ENCODE results near the gene GALNTL6. TPM values are rescaled to one million over a fixed set of nuclear protein-coding genes. Genes with fewer than 3 reads are reported as not detected.

Gene GALNTL6
- total and polyA plus RNA-seq, 9 of the 15 experiments (the other 6 are each of a cell fraction or from before 2014, with no cell fraction given), result 0.18 to 0.50 (median 0.29) TPM

DNA sequence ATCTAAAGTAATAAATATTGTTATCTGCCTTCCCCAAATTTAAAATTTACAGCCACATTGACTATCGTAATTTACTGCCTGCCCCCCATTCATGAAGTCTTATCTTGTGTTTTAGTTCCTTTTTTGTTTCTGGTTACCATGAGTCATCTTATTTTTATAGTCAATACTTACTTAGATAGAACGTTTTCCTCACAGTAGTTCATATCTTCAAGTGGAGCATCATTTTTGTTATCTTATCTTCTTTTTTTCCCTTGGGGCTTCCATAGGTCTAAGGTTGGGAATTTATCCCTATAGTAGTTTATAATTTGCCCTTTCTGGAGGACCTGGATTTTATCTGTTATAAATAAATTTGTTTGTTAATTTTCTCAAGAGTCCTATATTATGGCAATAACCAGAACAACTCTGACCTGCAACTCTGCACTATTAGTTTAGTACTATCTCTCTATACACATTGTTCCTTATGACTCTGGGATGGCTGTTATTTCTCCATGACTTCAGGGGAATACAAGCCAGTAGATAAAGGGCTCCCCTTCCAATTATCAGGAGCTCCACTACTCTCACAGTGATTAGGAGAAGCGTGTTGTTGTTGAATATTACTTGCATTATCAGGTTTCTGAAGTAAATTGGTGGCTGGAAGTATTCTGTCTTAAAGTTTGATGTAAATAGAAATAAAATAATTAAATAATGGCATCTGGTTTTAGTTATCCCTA, 330.6 kb downstream of the GALNTL6 start:
- H3K9me1 ChIP-seq (ENCODE audit: control insufficient read depth, insufficient read depth, low read length), result no peaks in the 10 kb centered on the region
- no peaks in the 10 kb centered on the region for H3K9me3 ChIP-seq (replicated peaks; ENCODE audit: control insufficient read depth, insufficient read depth, low read depth, low read length)
- no peak overlapping the region for H3K4me3 ChIP-seq
- WGBS (ENCODE audit: insufficient coverage, low coverage, missing lambda C conversion rate), result 0% methylated on average over 3 of the region's 3 CpGs
- ATAC-seq, result peak; percentile 70
- H3K27ac ChIP-seq (ENCODE audit: extremely low read depth, low read depth, low read length), result peak overlapping the region; percentile 76; the same call in 2 of the 3 replicates
- POLR2A ChIA-PET, result interaction anchor here (1.0 to 3.1 kb wide), 2 partner anchors 9 to 12 kb away, joined by 4 to 16 read pairs; no protein-coding TSS in a partner anchor
- FAIRE-seq, result peak; percentile 57
- peaks cover 47% of the 10 kb centered on the region for H3K79me2 ChIP-seq (ENCODE audit: control insufficient read depth, insufficient read depth, low read length)
- peaks cover 0 to 3% of the 10 kb centered on the region in 2 experiments; a peak in 2 of 5 replicates for H3K4me1 ChIP-seq (replicated peaks in 1 of 2; ENCODE audit: control insufficient read depth in 2 of 2, insufficient read depth in 2 of 2, low read length in 2 of 2)
- H4K20me1 ChIP-seq (replicated peaks; ENCODE audit: control insufficient read depth, insufficient read depth, low read length), result no peaks in the 10 kb centered on the region
- CTCF ChIA-PET (ENCODE audit: low intra/inter-chr PET ratio), result interaction anchor here (0.8 kb wide), 1 partner anchor 106 kb away, joined by 3 read pairs; no protein-coding TSS in a partner anchor
- H3K36me3 ChIP-seq (ENCODE audit: control insufficient read depth, insufficient read depth, low read length), result no peaks in the 10 kb centered on the region; the same call in 2 of the 3 replicates
- intact Hi-C loops (cut with micrococcal nuclease), result loop anchor here (5.0 kb wide), 2 partner anchors 46 to 91 kb away; no protein-coding TSS in a partner anchor
- no peak overlapping the region for H3K9ac ChIP-seq (ENCODE audit: insufficient read depth in 1 of 2, low read depth in 2 of 2, low read length in 2 of 2)
- no TSS peak for BruUV-seq (replicated peaks)
- H3K27me3 ChIP-seq (ENCODE audit: control insufficient read depth in 2 of 2, insufficient read depth in 2 of 2, low read length in 2 of 2), result no peaks in the 10 kb centered on the region
- peak overlapping the region; percentile 23; the same call in 1 of the 2 replicates for H3K4me2 ChIP-seq (ENCODE audit: insufficient read depth, low read length)
- no peak overlapping the region for H2AFZ ChIP-seq (ENCODE audit: low read depth, low read length)
- peak; percentile 13 to 60 (median 26) for DNase-seq (ENCODE audit: extremely low read depth in 1 of 4, low spot score in 3 of 4)
- in situ Hi-C loops (cut with MboI), result no loop called here
- TF ChIP-seq ZNF24 (IDR thresholded peaks at IDR 0.05) (0 out of 2 replicates have a peak, but pooled peaks have one; percentile 23), BCOR (IDR thresholded peaks at IDR 0.05) (no peak), EWSR1 (IDR thresholded peaks at IDR 0.05; ENCODE audit: borderline replicate concordance, low read depth, partially characterized antibody) (no peak), COPS2 (conservative IDR thresholded peaks at IDR 0.05) (no peak), CAMTA2 (CRISPR knock-in tag; conservative IDR thresholded peaks at IDR 0.05) (no peak), HDAC3 (IDR thresholded peaks at IDR 0.05; ENCODE audit: borderline replicate concordance, partially characterized antibody) (peak; percentile 40), SUPT5H (IDR thresholded peaks at IDR 0.05) (no peak), GTF2F1 (IDR thresholded peaks at IDR 0.05; ENCODE audit: low read depth, low read length) (no peak), DIDO1 (tag; IDR thresholded peaks at IDR 0.05; ENCODE audit: low read depth) (no peak)
- TF ChIP-seq, protein P1, sequence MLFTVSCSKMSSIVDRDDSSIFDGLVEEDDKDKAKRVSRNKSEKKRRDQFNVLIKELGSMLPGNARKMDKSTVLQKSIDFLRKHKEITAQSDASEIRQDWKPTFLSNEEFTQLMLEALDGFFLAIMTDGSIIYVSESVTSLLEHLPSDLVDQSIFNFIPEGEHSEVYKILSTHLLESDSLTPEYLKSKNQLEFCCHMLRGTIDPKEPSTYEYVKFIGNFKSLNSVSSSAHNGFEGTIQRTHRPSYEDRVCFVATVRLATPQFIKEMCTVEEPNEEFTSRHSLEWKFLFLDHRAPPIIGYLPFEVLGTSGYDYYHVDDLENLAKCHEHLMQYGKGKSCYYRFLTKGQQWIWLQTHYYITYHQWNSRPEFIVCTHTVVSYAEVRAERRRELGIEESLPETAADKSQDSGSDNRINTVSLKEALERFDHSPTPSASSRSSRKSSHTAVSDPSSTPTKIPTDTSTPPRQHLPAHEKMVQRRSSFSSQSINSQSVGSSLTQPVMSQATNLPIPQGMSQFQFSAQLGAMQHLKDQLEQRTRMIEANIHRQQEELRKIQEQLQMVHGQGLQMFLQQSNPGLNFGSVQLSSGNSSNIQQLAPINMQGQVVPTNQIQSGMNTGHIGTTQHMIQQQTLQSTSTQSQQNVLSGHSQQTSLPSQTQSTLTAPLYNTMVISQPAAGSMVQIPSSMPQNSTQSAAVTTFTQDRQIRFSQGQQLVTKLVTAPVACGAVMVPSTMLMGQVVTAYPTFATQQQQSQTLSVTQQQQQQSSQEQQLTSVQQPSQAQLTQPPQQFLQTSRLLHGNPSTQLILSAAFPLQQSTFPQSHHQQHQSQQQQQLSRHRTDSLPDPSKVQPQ (CRISPR knock-in tag; IDR thresholded peaks at IDR 0.05; ENCODE audit: borderline replicate concordance), result no peak
- TF ChIP-seq, protein P2, sequence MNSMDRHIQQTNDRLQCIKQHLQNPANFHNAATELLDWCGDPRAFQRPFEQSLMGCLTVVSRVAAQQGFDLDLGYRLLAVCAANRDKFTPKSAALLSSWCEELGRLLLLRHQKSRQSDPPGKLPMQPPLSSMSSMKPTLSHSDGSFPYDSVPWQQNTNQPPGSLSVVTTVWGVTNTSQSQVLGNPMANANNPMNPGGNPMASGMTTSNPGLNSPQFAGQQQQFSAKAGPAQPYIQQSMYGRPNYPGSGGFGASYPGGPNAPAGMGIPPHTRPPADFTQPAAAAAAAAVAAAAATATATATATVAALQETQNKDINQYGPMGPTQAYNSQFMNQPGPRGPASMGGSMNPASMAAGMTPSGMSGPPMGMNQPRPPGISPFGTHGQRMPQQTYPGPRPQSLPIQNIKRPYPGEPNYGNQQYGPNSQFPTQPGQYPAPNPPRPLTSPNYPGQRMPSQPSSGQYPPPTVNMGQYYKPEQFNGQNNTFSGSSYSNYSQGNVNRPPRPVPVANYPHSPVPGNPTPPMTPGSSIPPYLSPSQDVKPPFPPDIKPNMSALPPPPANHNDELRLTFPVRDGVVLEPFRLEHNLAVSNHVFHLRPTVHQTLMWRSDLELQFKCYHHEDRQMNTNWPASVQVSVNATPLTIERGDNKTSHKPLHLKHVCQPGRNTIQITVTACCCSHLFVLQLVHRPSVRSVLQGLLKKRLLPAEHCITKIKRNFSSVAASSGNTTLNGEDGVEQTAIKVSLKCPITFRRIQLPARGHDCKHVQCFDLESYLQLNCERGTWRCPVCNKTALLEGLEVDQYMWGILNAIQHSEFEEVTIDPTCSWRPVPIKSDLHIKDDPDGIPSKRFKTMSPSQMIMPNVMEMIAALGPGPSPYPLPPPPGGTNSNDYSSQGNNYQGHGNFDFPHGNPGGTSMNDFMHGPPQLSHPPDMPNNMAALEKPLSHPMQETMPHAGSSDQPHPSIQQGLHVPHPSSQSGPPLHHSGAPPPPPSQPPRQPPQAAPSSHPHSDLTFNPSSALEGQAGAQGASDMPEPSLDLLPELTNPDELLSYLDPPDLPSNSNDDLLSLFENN (IDR thresholded peaks at IDR 0.05; ENCODE audit: low read depth in 2 of 2, low read length in 2 of 2), result no peak
- TF ChIP-seq, protein P3, sequence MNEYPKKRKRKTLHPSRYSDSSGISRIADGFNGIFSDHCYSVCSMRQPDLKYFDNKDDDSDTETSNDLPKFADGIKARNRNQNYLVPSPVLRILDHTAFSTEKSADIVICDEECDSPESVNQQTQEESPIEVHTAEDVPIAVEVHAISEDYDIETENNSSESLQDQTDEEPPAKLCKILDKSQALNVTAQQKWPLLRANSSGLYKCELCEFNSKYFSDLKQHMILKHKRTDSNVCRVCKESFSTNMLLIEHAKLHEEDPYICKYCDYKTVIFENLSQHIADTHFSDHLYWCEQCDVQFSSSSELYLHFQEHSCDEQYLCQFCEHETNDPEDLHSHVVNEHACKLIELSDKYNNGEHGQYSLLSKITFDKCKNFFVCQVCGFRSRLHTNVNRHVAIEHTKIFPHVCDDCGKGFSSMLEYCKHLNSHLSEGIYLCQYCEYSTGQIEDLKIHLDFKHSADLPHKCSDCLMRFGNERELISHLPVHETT (CRISPR knock-in tag; conservative IDR thresholded peaks at IDR 0.05 in 1 of 2, IDR thresholded peaks at IDR 0.05 in 1 of 2), result no peak

Measured in K562 (cell line).